IPS-NIHi11 (cell line): ENCODE data around the gene ANKRD12.
A peak's percentile ranks its signal among the peaks of the same experiment; 100 is the strongest.
"Not testable (repeated sequence)": the region's sequence is repeated elsewhere in the genome, so short reads cannot be mapped to it uniquely, and the experiment has no call there.

Experiments used
- DNase-seq: peaks from one replicate; pipeline ENCODE4 v3.0.0; 2012; ENCODE audit warnings: mixed read lengths, low spot score

The ANKRD12 gene

DNA sequence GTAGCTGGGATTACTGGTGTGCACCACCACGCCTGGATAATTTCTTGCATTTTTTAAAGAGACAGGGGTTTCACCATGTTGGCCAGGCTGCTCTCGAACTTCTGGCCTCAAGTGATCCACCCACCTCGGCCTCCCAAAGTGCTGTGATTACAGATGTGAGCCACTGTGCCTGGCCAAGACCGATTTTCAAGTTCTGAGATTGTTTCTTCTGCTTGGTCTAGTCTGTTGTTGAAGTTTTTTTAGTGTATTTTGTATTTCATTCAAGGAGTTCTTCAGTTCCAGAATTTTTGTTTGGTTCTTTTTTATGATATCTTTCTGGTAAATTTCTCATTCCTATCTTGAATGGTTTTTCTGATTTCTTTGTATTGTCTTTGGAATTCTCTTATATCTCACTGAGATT, 96.4 kb downstream of the ANKRD12 start:
- DNase-seq: no peak

DNA sequence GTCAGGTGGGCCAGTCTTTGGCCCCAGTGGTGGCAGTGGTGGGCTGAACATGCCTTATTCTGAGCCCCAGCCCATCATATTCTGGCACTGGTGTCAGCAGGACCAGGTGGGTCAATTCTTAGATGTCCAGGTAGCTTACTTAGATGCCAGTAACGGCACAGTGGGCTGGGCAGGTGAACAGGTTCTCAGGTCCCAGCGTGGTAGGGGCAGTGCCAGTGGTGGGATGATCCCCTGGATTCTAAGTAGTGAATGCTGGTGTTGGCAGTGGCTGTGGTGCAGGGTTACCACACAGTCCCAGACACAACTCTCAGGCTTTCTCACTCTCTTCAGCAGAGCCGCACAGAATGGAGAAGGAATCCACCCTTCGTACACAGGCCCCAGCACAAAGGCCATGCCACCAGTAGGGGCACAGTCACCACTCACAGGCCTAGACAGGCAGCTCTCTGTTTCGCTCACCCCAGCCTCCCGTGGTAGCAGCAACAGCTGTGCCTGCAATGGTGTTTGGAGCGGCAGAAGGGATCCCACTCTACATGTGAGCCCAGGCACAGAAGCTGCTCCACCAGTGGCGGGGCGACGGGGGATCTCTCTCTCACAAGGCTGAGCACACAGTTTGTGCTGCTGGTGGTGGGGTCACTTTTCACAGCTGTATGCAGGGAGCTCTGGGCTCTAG, 97.3 kb downstream of the ANKRD12 start:
- peak; percentile 31 for DNase-seq

DNA sequence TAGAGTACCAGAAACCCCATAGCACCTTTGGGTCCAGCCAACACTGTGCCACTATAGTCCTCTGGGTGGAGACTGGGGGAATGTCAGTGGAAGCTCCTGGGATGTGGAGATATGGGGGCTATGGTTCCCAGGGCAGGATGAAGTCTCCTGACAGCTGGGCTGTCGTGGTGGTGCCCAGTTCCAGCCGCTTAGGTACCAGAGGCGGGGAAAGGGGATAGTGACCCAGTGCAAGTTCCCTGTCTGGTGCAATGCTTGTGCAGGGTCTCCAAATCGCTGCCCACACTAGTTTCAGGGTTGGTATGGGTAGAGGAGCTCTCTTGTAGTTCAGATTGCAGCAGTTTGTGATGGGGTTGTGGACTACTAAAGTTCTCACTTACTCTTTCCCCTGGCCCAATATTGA, 97.9 kb downstream of the ANKRD12 start:
- DNase-seq: no peak

DNA sequence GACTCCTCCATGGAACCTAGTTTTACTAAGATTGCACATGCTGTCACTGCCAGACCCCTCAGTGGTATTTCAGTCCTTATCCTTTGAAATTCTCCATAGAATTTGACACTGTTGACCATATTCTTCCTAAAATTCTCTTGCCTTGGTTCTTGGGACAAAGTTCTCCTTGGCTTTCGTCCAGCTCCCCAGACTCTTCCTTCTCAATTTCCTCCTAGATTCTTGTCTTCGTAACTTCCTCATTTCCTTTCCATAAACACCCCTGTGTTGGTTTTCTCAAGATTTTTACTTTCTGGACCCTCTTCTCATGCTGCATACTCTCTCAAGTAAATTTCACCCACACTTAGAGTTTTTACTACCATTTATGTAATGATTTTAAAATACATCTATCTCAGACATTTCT, 101.4 kb downstream of the ANKRD12 start:
- DNase-seq: no peak

DNA sequence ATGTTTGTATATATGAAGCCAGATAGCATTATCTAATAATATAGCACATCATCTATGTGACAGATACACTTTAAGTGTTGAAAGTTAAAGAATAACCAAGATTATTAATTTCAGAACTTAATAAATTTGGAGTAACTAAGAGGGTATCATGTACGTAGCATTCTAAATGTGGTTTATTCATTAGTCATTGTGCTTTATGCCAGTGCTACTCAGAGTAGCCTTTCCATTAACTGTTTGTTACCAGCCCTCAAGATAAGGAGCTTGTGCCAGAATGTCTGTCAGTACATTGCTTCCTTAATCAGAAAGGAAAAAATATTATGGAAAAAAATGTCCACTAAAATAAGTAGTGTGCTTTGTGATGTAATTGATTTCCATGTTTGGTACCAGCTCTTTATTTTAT, 103.1 kb downstream of the ANKRD12 start:
- no peak for DNase-seq

DNA sequence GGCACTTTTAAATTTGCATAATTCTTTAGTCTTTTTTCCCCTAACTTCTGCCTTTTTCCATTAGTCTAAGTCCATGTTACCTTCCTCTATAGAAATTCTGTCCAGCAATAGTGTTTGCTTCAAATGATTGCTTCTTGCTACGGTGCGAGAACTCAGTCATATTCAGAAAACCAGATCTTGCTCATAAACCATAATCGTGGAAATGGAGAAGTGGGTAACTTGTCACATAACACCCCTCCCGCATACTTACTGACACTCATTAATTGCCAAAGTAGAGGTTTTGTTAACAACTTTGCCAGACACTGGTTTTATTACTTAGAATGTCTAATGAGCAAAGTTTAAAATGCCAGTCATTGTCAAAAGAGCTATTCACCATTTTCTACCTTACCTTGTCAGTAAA, 103.7 kb downstream of the ANKRD12 start:
- DNase-seq: no peak

DNA sequence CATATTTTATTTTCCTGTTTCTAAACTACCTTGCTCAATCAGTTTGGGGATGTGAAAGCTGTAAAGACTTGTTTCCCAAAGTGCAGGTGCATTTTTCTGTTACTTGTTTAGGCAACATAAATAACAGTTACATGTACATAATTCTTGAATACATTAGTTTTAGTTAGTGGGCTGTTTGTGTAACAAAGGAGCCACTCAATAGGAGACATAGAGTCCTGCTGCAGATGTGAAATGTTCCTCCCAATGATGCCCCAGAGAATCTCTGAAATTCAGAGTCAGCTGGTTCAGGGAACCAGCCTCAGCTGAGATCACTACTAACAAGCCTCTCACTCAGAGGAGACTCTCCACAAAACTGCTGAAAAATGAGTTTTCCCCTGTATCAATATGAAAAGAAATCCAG, 106.4 kb downstream of the ANKRD12 start:
- no peak for DNase-seq

DNA sequence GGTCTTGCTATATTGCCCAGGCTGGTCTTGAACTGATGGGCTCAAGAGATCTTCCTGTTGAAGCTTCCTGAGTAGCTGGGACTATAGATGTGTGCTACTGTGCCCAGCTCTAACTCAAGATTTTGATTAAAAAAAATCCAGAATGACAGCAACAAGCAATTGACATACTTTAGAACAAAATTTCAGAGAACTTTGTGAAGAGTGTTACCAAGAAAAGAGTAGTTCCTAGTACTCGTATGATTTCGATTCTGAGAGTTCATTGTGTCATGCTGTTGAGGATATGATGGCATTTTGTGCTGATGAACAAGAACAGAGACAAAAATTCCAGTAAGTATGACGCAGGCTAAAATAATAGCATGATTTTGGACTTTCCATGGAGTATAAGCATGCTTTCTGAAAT, 107.8 kb downstream of the ANKRD12 start:
- DNase-seq: no peak

DNA sequence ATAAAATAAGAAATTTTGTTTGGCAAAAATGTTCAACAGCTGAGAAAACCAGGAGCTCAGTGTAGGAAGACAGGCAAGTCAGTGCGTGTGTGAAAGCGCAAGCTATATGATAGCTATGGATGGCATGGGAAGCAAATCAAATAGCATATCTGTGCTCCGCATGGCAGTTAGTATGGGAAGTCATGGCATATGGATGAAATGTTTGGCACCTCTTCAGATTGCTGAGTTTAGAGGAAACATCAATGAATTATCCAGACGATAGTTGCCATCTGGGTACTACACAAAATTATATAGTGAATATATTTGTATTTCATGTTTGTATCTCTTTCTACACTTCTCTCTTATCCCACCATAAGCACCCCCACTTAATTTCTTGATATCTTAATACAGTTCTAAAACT, 112.1 kb downstream of the ANKRD12 start:
- DNase-seq: no peak

DNA sequence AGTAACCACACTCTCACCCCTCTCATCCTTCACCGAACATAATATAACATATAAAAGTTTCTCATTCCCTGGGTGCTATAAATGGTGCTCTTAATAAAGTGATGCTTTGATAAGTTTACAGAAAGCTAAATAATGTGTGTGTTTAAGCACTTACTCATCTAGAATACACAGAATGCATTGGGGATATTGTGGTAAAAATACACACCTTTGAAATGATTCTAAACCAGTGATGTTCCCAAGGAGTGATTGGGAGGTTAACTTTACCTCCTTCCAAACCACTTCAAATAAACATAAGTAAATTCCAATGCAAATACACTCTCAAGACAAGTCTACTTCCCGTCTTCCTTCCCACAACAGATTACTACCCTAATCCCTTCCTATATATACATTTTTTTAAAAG, 112.7 kb downstream of the ANKRD12 start:
- no peak for DNase-seq

DNA sequence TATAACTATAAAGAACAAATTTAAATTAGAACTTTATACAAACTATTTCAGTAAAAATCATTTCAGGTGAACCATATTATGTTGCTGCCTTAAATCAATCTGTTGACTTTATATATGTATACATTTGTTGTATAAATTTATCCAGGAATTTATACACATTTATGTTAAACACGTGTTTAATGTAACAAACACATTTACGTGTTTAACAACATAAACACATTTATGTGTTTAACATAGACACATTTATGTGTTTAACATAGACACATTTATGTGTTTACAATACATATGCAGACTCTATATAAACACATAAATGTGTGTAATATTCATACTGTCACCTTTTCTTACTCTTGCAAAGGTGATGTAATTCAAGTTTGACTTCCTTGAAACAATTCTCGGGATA, 122.6 kb downstream of the ANKRD12 start:
- DNase-seq: no peak

DNA sequence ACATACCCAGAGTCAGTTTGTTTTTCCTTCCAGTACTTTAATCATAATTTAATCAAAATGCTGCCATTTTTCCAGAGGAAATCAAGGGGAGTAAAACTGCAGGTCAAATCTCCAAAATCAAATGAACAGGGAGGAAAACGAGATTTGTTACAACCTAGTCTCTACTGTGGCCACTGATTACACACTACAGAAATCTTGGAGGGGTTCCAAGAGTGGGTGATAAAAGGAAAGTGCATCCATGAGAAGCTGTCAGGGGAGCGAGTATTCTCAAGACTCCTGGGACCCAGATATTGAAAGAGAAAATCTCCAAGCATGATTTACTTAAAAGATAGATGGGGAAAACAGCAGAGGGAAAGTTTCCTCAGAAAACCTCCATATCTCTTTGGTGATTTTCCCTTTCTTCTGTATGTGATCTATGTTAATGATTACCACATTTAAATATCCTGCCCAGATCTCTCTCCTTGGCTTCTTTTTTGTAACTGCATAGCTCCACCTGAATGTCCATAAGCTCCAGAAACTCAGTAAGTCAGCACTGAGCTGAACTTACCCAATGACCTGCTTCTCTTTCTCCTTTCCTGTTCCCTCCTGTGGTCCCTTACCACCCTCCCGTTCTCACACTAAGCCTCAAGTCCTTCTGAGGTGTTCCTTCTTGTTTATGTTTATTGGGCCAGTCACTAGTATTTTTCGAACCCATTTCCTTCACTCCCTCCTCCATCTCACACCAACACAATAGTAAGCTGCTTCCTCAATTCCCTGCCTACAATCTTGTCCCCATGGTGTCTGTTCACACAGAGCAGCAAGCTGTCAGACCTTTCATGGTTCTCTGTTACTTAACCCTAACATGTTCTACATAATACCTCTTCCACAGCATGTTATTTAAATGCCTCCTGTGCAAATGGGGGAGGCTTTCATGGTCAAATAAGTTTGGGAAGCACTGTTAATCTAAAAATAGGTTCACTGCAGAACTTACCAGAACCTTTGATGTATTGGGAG, 124.1 kb downstream of the ANKRD12 start:
- DNase-seq: no peak

DNA sequence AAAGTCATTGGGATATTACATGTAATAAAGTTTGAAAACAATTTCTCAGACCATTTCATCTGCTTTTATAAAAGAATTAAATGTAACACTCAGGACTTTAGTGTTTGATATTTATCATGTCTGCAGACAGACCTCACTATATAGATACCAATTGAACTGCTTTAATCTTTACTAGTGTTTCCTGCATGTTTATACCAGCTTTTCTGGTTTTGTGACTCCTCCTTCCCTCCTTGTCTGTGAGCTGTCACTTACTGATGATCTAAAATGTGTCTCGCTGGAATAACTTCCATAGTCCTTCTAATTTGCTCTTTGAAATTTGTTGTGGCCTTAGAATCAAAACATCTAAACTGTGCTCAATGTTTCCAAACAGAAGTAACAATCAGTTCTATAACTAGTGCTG, 126.7 kb downstream of the ANKRD12 start:
- DNase-seq: no peak

DNA sequence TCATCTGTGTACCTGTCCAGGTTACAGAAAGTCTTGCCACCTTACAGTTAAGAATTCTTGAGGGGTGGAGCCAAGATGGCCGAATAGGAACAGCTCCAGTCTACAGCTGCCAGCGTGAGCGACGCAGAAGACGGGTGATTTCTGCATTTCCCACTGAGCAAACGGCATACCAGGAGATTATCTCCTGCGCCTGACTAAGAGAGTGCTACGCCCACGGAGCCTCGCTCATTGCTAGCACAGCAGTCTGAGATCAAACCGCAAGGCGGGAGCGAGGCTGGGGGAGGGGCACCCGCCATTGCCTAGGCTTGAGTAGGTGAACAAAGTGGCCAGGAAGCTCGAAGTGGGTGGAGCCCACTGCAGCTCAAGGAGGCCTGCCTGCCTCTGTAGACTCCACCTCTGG, 128.2 kb downstream of the ANKRD12 start:
- not testable (repeated sequence) for DNase-seq

DNA sequence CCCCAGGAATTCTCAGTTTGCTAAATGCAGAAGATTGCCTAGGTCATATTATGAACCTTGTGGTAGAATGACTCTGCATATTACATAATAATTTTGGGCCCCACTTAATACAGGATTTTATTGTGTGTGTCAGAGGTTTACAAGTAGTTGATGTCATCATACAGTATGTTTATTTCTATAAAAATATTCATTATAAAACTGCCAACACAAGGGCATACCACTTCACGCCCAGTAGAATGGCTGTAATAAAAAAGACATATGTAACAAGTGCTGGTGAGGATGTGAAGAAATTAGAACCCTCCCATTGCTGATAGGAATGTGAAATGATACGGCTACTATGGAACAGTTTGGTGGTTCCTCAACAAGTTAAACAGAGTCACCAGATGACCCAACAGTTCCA, 136.6 kb downstream of the ANKRD12 start:
- DNase-seq: no peak

DNA sequence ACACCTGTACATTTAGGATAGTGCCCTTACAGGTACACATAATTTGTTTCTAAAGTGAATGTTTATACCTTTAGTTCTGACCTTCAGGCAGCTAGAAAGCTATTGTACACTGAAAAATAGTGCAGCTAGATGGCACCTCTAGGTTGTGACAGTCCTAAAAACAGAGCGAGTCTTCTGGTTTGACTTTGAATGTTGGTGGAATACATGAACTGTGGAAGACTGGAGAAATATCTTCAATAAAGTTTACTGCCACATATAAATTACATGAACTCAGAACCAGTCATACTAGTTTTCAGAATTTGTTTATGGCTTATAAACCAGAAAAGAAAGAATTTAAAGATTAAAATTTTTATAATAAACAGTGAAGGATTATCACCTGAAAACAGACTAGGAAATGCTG, 139.3 kb downstream of the ANKRD12 start:
- no peak for DNase-seq

DNA sequence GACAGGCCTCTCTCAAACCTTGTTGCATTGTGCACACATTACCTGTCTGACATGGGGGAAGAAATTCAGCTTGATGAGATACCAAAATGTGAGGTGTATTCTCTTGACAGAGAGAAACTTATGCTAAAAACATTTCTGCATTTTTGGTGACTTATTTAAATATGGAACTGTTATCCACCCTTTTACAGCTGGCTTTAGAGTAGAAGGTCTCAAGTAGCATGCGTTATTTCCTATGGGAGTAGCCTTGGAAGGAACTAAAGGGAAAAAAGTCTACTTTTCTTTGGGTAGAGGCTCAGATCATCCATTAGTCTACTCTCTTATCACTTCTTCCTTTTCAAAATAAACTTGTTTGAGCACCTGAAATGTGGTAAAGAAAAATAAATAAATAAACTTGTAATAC, 141.4 kb downstream of the ANKRD12 start:
- no peak for DNase-seq

DNA sequence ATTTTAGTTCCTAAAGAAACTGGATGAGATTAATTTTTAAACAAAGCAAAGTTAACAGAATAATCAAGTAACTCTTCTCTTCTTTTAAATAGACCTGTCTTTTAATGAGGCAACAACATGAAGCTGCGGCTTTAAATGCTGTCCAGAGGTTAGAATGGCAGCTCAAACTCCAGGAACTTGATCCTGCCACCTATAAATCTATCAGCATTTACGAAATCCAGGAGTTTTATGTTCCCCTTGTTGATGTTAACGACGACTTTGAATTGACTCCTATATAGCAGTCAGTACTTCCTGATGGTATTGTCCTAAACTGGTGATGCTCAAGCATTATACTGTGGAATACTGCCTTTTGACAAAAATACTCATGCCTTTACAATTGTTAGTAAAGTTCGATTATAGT, 144.3 kb downstream of the ANKRD12 start:
- no peak for DNase-seq

DNA sequence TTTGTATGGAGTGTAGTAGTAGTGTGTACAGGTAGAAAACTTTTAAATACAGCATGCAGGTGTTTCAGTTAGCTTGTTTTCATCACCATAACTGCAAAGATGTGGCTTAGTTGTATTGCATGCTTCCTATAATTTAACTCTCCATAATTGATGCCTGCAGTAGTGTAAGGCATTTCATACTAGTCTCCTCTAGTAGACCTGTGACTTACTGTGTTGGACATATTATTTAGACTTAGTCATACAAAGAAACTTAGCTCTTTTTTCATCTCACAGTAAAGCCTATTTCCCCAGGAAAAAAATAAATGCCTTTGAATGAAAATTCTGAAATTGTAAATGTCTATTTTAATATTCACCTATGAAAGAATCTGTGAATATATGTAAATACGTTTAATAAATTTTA, 145.2 kb downstream of the ANKRD12 start:
- DNase-seq: no peak

DNA sequence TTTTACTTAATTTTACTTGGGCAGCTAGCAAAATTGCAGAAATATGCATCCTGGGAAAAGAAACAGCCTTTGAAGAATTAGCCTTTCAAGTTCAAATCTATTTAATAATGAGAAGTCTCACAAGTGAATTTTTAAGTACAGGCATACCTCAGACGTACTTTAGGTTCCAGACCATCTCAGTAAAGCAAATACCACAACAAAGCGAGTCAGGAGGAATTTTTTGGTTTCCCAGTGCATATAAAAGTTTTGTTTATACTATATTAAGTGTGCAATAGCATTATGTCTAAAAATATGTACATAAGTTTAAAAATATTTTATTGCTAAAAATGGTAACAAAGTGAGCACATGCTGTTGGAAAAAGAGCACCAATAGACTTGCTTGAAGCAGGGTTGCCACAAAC, 147.2 kb downstream of the ANKRD12 start:
- no peak for DNase-seq

DNA sequence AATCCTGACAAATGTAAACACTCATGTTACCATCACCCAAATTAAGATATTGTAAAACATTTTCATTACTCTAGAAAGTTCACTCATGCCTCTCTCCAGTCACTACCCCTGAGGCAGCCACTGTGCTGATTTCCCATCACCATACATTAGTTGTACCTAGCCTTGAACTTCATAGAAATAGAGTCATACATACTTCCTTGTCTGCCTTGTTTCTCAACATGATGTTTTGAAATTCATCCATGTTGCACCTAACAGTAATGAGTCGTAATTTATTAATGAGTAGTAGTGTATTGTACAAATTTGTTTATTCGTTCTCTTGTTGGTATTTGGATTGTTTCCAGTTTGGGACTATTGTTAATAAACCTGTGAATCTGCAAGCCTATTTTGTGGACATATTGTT, 149.0 kb downstream of the ANKRD12 start:
- DNase-seq: no peak

DNA sequence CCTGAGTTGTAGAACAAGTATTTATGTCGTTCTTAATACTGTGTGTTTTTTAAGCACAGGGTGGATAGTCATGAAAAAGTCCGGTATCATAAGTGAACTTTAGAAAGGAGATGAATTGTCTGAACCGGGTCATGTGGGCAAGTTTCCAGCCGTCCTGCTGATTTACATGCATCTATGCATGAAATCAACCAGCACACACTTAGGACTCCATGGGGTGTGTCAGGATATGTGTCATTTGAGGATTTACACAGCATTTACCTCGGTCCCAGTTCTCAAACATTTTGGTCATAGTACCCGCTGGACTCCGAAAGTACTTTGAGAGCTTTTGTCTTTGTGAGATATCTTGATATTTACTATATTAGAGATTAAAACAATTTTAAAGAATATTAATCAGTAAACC, 150.5 kb downstream of the ANKRD12 start:
- DNase-seq: no peak

DNA sequence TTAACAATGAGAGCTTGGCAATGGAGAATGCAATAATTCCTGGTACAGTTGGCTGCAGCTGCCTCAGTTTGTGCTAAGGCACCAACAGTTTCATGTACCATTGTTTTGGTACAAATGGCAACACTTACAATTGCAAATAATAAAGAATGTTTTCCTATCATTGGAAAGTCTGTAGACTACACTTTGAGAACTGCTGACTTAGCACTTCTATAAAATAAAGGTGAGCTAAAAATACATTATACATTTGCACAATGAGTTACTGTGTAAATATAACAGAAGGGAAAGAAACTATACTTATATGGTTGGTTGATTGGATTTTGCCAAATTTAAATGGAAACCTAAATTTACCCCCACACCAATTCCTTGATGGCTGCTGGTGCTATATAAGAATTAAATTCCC, 153.1 kb downstream of the ANKRD12 start:
- no peak for DNase-seq

DNA sequence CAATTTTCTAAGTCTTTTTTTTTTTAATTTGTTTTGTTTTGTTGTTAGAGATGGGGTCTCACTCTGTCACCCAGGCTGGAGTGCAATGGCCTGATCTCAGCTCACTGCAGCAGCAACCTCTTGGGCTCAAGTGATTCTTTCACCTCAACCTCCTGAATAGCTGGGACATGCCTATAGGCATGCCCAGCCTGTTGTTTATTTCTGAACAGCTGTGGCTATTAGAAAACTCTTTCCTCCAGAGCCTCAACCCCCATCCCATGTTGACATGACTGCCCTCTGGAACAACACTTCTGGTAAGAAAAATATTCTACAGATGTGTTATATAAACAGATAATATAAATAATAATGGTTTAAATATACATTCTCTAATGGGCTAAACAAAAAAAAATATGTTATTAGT, 153.6 kb downstream of the ANKRD12 start:
- DNase-seq: no peak
